ENCODE measurements around the gene ZNF726.

DNA sequence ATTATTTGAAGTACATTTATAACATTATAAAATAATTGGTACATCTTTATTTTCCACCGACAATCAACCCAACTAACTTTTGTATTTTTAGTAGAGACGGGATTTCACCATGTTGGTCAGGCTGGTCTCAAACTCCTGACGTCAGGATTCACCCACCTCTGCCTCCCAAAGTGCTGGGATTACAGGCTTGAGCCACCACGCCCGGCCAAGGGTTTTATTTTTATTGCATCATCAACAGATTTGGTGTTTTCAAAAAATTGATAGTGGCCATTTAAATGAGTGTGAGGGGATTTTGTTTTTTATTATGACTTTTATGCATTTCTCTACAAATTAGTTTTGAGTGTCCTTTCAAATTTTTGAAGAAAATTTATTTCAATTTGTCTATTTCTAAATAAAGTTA lies 10.6 kb downstream of the ZNF726 start:
- TF ChIP-seq, protein P1, sequence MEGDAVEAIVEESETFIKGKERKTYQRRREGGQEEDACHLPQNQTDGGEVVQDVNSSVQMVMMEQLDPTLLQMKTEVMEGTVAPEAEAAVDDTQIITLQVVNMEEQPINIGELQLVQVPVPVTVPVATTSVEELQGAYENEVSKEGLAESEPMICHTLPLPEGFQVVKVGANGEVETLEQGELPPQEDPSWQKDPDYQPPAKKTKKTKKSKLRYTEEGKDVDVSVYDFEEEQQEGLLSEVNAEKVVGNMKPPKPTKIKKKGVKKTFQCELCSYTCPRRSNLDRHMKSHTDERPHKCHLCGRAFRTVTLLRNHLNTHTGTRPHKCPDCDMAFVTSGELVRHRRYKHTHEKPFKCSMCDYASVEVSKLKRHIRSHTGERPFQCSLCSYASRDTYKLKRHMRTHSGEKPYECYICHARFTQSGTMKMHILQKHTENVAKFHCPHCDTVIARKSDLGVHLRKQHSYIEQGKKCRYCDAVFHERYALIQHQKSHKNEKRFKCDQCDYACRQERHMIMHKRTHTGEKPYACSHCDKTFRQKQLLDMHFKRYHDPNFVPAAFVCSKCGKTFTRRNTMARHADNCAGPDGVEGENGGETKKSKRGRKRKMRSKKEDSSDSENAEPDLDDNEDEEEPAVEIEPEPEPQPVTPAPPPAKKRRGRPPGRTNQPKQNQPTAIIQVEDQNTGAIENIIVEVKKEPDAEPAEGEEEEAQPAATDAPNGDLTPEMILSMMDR (IDR thresholded peaks at IDR 0.05 in 2 of 3, conservative IDR thresholded peaks at IDR 0.05 in 1 of 3; ENCODE audit: borderline replicate concordance in 1 of 3, insufficient read depth in 1 of 3, low read depth in 2 of 3, low read length in 2 of 3): no peak
- TF ChIP-seq, protein P2, sequence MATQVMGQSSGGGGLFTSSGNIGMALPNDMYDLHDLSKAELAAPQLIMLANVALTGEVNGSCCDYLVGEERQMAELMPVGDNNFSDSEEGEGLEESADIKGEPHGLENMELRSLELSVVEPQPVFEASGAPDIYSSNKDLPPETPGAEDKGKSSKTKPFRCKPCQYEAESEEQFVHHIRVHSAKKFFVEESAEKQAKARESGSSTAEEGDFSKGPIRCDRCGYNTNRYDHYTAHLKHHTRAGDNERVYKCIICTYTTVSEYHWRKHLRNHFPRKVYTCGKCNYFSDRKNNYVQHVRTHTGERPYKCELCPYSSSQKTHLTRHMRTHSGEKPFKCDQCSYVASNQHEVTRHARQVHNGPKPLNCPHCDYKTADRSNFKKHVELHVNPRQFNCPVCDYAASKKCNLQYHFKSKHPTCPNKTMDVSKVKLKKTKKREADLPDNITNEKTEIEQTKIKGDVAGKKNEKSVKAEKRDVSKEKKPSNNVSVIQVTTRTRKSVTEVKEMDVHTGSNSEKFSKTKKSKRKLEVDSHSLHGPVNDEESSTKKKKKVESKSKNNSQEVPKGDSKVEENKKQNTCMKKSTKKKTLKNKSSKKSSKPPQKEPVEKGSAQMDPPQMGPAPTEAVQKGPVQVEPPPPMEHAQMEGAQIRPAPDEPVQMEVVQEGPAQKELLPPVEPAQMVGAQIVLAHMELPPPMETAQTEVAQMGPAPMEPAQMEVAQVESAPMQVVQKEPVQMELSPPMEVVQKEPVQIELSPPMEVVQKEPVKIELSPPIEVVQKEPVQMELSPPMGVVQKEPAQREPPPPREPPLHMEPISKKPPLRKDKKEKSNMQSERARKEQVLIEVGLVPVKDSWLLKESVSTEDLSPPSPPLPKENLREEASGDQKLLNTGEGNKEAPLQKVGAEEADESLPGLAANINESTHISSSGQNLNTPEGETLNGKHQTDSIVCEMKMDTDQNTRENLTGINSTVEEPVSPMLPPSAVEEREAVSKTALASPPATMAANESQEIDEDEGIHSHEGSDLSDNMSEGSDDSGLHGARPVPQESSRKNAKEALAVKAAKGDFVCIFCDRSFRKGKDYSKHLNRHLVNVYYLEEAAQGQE (IDR thresholded peaks at IDR 0.05; ENCODE audit: low read depth): no peak
- TF ChIP-seq CEBPB (IDR thresholded peaks at IDR 0.05; ENCODE audit: low read depth): no peak
- no peak for TF ChIP-seq POLR2A (IDR thresholded peaks at IDR 0.05; ENCODE audit: borderline replicate concordance, extremely low read depth, insufficient read depth, insufficient read length)
- TF ChIP-seq EZH2 (IDR thresholded peaks at IDR 0.05): no peak
- no peak for TF ChIP-seq ELF1 (IDR thresholded peaks at IDR 0.05; ENCODE audit: borderline replicate concordance, low read depth)
- no peak for TF ChIP-seq JUND (IDR thresholded peaks at IDR 0.05)
- no peak for TF ChIP-seq POLR2AphosphoS5 (IDR thresholded peaks at IDR 0.05; ENCODE audit: low read depth, low read length)
- no peak for TF ChIP-seq YY1 (IDR thresholded peaks at IDR 0.05; ENCODE audit: extremely low read depth, insufficient replicate concordance, low read depth, low read length)
- no peak for TF ChIP-seq EZH2phosphoT487 (IDR thresholded peaks at IDR 0.05; ENCODE audit: borderline replicate concordance)
- no peak for TF ChIP-seq SRF (IDR thresholded peaks at IDR 0.05; ENCODE audit: low read depth)

All from HCT116 (cell line).